ENCODE data around the gene CABLES2.
"Not testable (repeated sequence)": the region's sequence is repeated elsewhere in the genome, so short reads cannot be mapped to it uniquely, and the experiment has no call there.

The CABLES2 gene

GRCh38 chr20:62427172-62428001, 20.3 kb upstream of the CABLES2 start, which contains the start of gene RBBP8NL:
TSS of gene RBBP8NL (minus strand) at chr20:62427539. CDS start at chr20:62419647, 7,892 bp downstream.
- no peak for TF ChIP-seq CTCF (conservative IDR thresholded peaks at IDR 0.05; ENCODE audit: low read depth, low read length)
- no peak for DNase-seq (ENCODE audit: low read depth)
- H3K4me3 ChIP-seq (ENCODE audit: low read length), result no peak within 1 kb of the TSS

GRCh38 chr20:62426699-62427131, 19.6 kb upstream of the CABLES2 start:
- no peak overlapping the region for H3K4me3 ChIP-seq (ENCODE audit: low read length)
- TF ChIP-seq CTCF (conservative IDR thresholded peaks at IDR 0.05; ENCODE audit: low read depth, low read length), result no peak
- DNase-seq (ENCODE audit: low read depth), result no peak

- DNase-seq (ENCODE audit: low read depth); H3K4me3 ChIP-seq (ENCODE audit: low read length): not testable (repeated sequence)
Observed at GRCh38 chr20:62426059-62426348, 18.9 kb upstream of the CABLES2 start.

GRCh38 chr20:62425281-62426058, 18.4 kb upstream of the CABLES2 start:
- no peak for TF ChIP-seq CTCF (conservative IDR thresholded peaks at IDR 0.05; ENCODE audit: low read depth, low read length)
- DNase-seq (ENCODE audit: low read depth), result no peak
- no peak overlapping the region for H3K4me3 ChIP-seq (ENCODE audit: low read length)

GRCh38 chr20:62424249-62425107, 17.4 kb upstream of the CABLES2 start:
- no peak for DNase-seq (ENCODE audit: low read depth)
- no peak for TF ChIP-seq CTCF (conservative IDR thresholded peaks at IDR 0.05; ENCODE audit: low read depth, low read length)
- no peak overlapping the region for H3K4me3 ChIP-seq (ENCODE audit: low read length)

- no peak for DNase-seq (ENCODE audit: low read depth)
- TF ChIP-seq CTCF (conservative IDR thresholded peaks at IDR 0.05; ENCODE audit: low read depth, low read length), result no peak
- H3K4me3 ChIP-seq (ENCODE audit: low read length), result no peak overlapping the region
Observed at GRCh38 chr20:62423326-62423706, 16.2 kb upstream of the CABLES2 start.

All from retinal pigment epithelial cell (primary cell).